Measurements from ENCODE around the gene SRPK2.

SRPK2 gene

GRCh38 chr7:105307163-105307672 is 81.5 kb downstream of the SRPK2 start:
- ChIA-PET CTCF (interaction anchor here (0.7 to 1.5 kb wide), 3 partner anchors 13 to 118 kb away, joined by 3 to 4 read pairs (median 3); no protein-coding TSS in a partner anchor), POLR2A (no interaction called here)
- Histone ChIP-seq H3K27ac (ENCODE audit: extremely low read depth, low read depth, low read length) (no peak overlapping the region), H3K9me3 (ENCODE audit: control insufficient read depth, insufficient read depth, low read depth, low read length) (no peaks in the 10 kb centered on the region), H3K4me3 (ENCODE audit: low read depth, low read length) (no peak overlapping the region), H3K4me1 (ENCODE audit: control insufficient read depth, insufficient read depth, low read length) (peaks cover 25% of the 10 kb centered on the region), H3K36me3 (ENCODE audit: control insufficient read depth in 2 of 2, insufficient read depth in 1 of 2, low read length in 2 of 2) (no peaks in the 10 kb centered on the region)
- TF ChIP-seq ZNF596 (tag by site-specific recombination; IDR thresholded peaks at IDR 0.05) (0 out of 2 replicates have a peak, but pooled peaks have one; percentile 18), ZNF449 (tag by site-specific recombination; IDR thresholded peaks at IDR 0.05) (no peak)

GRCh38 chr7:105306298-105306748 is 82.4 kb downstream of the SRPK2 start:
- H3K36me3 ChIP-seq (ENCODE audit: control insufficient read depth in 2 of 2, insufficient read depth in 1 of 2, low read length in 2 of 2) = no peaks in the 10 kb centered on the region
- no peak overlapping the region for H3K4me3 ChIP-seq (ENCODE audit: low read depth, low read length)
- no peak overlapping the region for H3K27ac ChIP-seq (ENCODE audit: extremely low read depth, low read depth, low read length)
- ChIA-PET CTCF (interaction anchor here (0.7 kb wide), 1 partner anchor 12 kb away, joined by 3 read pairs; no protein-coding TSS in a partner anchor), POLR2A (no interaction called here)
- H3K9me3 ChIP-seq (ENCODE audit: control insufficient read depth, insufficient read depth, low read depth, low read length) = no peaks in the 10 kb centered on the region
- TF ChIP-seq ZBTB17 (tag by site-specific recombination; IDR thresholded peaks at IDR 0.05) (peak; percentile 38; the same call in 1 of the 2 replicates), ZNF514 (tag by site-specific recombination; IDR thresholded peaks at IDR 0.05) (no peak), PRDM6 (tag by site-specific recombination; IDR thresholded peaks at IDR 0.05) (peak; percentile 88)
- peaks cover 25% of the 10 kb centered on the region for H3K4me1 ChIP-seq (ENCODE audit: control insufficient read depth, insufficient read depth, low read length)

GRCh38 chr7:105305633-105306032 is 83.1 kb downstream of the SRPK2 start:
- ChIA-PET POLR2A (no interaction called here), CTCF (interaction anchor here (0.7 kb wide), 1 partner anchor 1134 kb away, joined by 3 read pairs; no protein-coding TSS in a partner anchor)
- TF ChIP-seq ZNF211 (tag by site-specific recombination; IDR thresholded peaks at IDR 0.05; ENCODE audit: low read depth) (peak; percentile 95), ZBTB8A (tag by site-specific recombination; IDR thresholded peaks at IDR 0.05) (no peak)
- H3K27ac ChIP-seq (ENCODE audit: extremely low read depth, low read depth, low read length) = no peak overlapping the region
- no peak overlapping the region for H3K4me3 ChIP-seq (ENCODE audit: low read depth, low read length)
- H3K4me1 ChIP-seq (ENCODE audit: control insufficient read depth, insufficient read depth, low read length) = peaks cover 25% of the 10 kb centered on the region
- H3K9me3 ChIP-seq (ENCODE audit: control insufficient read depth, insufficient read depth, low read depth, low read length) = no peaks in the 10 kb centered on the region
- no peaks in the 10 kb centered on the region for H3K36me3 ChIP-seq (ENCODE audit: control insufficient read depth in 2 of 2, insufficient read depth in 1 of 2, low read length in 2 of 2)

- H3K36me3 ChIP-seq (ENCODE audit: control insufficient read depth in 2 of 2, insufficient read depth in 1 of 2, low read length in 2 of 2) = no peaks in the 10 kb centered on the region
- ChIA-PET CTCF (interaction anchor here (0.7 kb wide), 1 partner anchor 127 kb away, joined by 3 read pairs; no protein-coding TSS in a partner anchor), POLR2A (no interaction called here)
- H3K4me3 ChIP-seq (ENCODE audit: low read depth, low read length) = no peak overlapping the region
- H3K9me3 ChIP-seq (ENCODE audit: control insufficient read depth, insufficient read depth, low read depth, low read length) = no peaks in the 10 kb centered on the region
- H3K4me1 ChIP-seq (ENCODE audit: control insufficient read depth, insufficient read depth, low read length) = peaks cover 17% of the 10 kb centered on the region
- H3K27ac ChIP-seq (ENCODE audit: extremely low read depth, low read depth, low read length) = no peak overlapping the region
- TF ChIP-seq SCRT2 (tag by site-specific recombination; IDR thresholded peaks at IDR 0.05) = 0 out of 2 replicates have a peak, but pooled peaks have one; percentile 3
- peak; percentile 64; the same call in 1 of the 2 replicates for TF ChIP-seq ZNF350 (tag by site-specific recombination; IDR thresholded peaks at IDR 0.05)
- 0 out of 2 replicates have a peak, but pooled peaks have one; percentile 22 for TF ChIP-seq ZEB2 (tag by site-specific recombination; IDR thresholded peaks at IDR 0.05)
- no peak for TF ChIP-seq ZNF518A (tag by site-specific recombination; conservative IDR thresholded peaks at IDR 0.05; ENCODE audit: low read depth)
- TF ChIP-seq ZBTB6 (tag by site-specific recombination; IDR thresholded peaks at IDR 0.05) = peak; percentile 51
- peak; percentile 49 for TF ChIP-seq ZNF561 (tag by site-specific recombination; IDR thresholded peaks at IDR 0.05; ENCODE audit: borderline replicate concordance)
- peak; percentile 67 for TF ChIP-seq PRDM6 (tag by site-specific recombination; IDR thresholded peaks at IDR 0.05)
Measured at GRCh38 chr7:105304040-105304895, 84.5 kb downstream of the SRPK2 start.

All from HEK293 (cell line).